Measurements from ENCODE around the gene DDX46.
A peak's percentile ranks its signal among the peaks of the same experiment; 100 is the strongest.
"Not testable (repeated sequence)": the region's sequence is repeated elsewhere in the genome, so short reads cannot be mapped to it uniquely, and the experiment has no call there.

The DDX46 gene

GRCh38 chr5:134844252-134844651 lies 85.7 kb downstream of the DDX46 start:
- DNase-seq (ENCODE audit: low spot score) = no peak

DNA sequence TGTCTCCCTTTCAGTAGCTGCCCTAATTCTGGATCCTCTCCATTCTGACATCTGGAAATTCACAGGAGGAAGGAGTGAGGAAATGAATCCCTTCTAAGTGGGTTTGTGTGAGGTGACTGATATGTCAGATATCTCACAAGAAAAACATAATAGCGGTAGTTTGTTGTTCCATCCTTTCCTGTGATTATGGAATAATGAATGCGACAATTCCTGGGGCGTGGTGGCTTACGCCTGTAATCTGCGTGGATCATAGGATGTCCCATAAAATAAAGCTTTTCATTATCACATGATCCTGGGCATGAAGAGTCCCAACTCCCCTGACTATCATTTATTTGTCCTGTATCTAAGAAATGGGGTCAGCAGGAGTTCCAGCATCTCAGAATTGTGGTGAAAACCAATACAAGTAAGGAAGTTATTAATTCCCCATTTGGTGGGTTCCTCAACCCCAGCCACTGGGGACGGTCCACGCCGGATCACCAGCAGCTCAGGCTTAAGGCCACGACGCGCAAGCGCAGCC lies 86.8 kb downstream of the DDX46 start:
- peak; percentile 19 for DNase-seq (ENCODE audit: low spot score)

DNA sequence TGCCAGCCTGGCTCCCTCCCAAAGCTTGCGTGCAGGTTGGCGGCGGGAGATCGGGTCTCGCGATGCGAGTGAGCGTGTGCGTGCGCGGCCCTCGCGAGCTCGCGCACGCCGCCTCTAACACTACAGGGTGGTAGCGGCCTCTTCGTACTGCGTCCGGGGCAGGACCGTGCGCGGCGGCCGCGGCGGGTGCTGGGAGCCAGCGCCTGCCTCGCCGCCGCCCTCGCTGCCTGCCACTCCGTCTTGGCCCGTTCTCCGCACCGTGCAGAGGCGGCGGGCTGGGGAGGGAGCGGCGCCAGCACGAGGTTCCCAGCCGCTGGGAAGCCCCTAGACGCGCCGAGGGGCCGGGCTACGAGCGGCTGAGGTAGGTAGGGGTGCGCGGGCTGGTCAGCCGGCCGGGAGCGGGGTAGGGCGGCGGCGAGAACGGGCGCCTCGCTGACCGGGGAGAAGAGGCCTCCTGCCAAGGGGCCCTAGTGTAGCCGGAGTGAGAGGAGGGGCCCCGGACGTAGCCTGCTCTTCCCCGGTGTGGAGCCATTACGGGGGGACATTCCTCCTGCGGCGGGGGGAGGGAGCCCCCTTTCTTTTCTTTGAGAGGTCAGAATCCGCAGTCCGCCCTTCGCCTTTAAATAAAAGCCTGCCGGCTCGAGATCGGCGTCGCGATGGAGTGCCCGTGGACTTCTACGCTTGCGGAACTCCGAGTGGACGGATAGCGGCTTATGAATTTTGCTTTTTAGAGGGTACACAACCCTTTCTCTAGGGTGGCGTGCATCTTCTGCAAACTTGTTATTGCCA lies 87.5 kb downstream of the DDX46 start, which contains the start of gene C5orf24:
Gene C5orf24, plus strand, starts transcription at position 117 of the 789 bp plus-strand sequence. CDS start 8,933 bp downstream, outside the sequence.
- DNase-seq (ENCODE audit: low spot score) = peak; percentile 97

DNA sequence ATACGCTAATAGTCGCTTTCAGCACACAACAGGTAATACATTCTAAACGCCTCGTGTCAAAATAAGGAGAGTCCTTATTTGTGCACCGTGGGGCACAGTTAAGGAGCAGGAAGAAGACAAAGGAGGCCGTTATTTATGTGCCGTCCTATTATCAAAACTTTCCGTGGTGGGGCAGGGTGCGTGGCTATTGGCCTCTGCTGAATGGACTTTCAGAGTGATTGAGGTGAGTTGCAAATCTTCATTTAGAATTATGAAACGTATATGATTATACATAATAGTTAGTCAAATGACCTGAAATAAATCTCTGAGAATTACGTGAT lies 88.0 kb downstream of the DDX46 start:
- peak; percentile 16 for DNase-seq (ENCODE audit: low spot score)

DNA sequence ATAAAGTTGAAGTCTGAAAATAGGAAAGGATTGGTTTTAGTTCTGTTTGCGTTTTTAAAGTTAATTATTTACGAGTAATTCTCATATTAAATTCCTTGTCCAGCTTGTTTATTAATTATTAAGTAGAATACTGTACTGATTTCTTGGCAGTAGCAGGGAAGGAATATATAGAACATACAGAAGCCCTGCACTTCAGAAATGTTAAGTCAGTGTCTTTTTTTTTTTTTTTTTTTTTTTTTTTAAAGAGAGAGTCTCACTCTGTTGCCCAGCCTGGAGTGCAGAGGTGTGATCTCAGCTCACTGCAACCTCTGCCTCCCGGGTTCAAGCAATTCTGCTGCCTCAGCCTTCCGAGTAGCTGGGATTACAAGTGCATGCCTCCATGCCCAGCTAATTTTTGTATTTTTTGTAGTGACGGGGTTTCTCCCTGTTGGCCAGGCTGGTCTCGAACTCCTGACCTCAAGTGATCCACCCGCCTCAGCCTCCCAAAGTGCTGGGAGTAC lies 90.9 kb downstream of the DDX46 start:
- DNase-seq (ENCODE audit: low spot score) = not testable (repeated sequence)

DNA sequence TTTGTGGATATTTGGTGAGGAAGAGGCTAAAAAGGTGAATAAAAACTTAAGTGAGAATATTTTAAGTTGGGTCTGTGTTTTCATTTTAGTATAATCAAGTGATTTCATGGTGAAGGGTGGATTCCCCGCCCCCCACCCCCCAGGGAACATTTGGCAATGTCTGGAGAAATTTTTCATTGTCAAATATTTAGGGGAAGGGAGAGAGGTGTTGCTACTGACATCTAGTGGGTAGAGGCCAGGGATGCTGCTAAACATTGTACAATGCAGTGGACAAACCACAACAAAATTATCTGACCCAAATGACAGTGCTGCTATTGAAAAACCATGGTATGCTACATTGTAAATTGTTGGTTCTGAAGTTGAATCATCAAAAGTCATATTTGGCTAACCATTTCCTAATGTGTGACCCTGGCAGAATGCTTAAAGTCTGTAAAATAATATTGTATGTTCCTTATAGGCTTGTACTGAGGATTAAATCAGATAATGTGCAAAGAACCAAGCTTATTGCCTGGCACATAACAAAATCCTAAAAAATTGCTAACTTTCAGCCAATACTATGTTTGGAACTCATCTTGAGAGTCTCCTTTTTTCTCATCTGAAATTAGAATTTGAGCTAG lies 92.8 kb downstream of the DDX46 start:
- DNase-seq (ENCODE audit: low spot score) = peak; percentile 64

GRCh38 chr5:134856465-134856864 lies 97.9 kb downstream of the DDX46 start:
- not testable (repeated sequence) for DNase-seq (ENCODE audit: low spot score)

DNA sequence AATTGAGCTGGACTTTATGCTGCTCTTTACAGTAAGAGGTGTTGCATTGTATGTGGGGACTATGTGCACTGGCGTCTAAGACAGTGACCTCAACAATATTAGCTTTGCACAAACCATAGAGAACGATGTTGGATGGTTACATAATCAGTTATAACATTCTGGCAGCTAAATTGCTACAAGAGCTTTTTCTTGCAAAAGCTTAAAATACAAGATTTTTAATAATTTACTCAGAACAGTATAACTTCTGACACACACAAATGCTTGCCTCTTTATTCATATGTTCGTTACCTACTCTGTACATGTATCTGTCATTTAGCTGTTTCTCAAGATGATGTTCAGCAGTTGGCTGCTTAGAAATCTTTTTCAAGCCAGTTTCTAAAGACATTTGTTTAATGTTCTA lies 98.8 kb downstream of the DDX46 start:
- DNase-seq (ENCODE audit: low spot score) = no peak

DNA sequence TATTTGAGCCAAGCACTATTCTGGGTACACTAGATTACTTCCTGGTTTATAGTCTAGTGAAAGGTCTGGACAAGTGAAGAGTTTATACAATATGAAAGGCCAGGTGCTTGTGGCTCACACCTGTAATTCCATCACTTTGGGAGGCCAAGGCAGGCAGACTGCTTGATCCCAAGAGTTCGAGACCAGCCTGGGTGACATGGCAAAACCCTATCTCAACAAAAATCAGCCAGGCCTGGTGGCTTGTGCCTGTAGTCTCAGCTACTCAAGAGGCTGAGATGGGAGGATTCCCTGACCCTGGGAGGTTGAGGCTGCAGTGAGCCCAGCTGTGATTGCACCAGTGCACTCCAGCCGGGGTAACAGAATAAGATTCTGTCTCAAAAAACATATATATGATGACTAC lies 106.1 kb downstream of the DDX46 start:
- no peak for DNase-seq (ENCODE audit: low spot score)

GRCh38 chr5:134873494-134873893 lies 114.9 kb downstream of the DDX46 start:
- DNase-seq (ENCODE audit: low spot score) = no peak

DNA sequence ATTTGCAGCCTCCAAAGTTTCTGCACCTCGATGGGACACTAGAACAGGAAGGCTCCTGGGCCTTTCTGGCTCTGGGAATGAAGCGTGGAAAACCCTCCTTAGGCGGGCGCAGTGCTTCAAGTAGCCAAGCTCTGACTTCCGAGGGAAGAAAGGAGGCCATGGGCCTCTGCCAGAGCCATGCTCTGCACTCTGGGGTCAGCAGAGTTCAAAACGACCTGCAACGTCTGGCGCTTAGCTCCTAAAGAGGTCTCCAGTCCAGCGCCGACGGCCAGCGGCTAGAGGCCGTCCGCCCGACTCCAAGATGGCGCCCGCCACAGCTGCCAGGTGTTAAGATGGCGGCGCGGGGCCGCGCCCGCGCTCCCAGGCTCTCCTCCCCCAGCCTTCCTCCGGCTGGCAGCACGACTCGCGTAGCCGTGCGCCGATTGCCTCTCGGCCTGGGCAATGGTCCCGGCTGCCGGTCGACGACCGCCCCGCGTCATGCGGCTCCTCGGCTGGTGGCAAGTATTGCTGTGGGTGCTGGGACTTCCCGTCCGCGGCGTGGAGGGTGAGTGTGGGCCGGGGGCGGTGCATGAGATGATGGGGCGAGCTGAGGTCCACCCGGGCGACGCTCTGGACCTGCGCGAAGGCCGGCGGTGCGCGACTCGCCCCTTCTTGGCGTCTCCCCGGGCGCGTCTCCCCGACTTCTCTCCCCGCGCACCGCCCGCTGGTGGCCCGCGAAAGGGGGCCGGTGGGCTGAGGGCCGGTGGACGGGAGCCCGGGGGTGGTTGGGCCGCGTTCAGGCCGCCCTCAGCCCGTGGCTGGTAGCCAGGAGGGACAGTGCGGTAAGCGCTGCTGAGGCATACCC lies 115.6 kb downstream of the DDX46 start, which contains the start of gene TXNDC15:
Gene TXNDC15, plus strand, starts transcription at position 385 of the 844 bp plus-strand sequence. Its CDS starts 57 bp downstream, at position 442.
- DNase-seq (ENCODE audit: low spot score) = peak; percentile 95

DNA sequence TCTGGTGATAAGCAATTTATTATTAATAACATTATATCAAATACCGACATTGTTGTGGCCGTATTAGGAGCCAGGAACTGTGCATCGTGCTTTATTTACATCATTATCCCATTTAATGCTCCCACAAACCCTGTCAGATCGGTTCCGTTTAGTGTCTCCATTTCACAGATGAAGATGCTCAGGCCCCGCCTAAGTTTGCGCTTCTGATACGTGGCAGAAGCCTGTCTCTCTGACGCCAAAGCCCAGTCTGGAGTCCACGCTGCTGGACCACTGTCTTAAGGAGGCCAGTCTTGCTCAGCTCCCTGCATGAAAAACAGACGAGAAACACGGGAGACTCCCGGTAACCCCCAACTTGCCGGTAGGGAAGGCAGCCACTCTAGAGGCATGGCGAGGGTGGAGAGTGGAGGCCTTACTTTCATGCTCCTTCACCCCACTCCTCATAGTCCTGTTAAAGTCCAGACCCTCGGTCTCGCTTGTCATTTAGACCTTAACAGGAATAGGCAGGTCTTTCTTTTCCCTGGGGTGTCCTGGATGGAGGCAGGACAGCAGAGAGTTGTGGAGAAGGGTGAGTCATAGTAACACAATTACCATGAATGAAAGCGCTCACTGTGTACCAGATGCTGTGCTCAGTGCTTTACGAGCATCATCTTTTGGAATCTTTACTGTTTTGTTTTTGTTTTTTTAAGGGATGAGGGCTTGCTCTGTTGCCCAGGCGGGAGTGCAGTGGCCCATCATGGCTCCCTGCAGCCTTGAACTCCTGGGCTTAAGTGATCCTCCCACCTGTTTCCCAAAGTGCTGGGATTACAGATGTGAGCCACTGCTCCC lies 116.5 kb downstream of the DDX46 start:
- DNase-seq (ENCODE audit: low spot score) = peak; percentile 84

GRCh38 chr5:134877159-134877558 lies 118.6 kb downstream of the DDX46 start:
- no peak for DNase-seq (ENCODE audit: low spot score)

DNA sequence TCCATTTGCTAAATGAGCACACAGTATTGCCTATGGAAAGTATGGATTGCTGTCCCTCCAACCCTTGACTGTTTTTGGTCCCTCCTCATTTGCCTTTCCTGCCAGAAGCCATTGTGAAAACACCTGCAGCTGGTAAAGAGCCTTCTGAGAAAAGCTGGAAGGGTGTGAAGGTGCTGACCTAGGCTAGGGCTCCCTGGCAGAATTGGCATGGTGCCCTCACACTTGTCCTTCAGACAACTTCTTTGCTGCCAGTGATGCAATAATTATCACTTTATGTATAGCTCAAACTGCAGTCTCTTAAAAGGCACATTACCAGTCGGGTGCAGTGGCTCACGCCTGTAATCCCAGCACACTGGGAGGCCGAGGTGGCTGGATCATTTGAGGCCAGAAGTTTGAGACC lies 119.8 kb downstream of the DDX46 start:
- DNase-seq (ENCODE audit: low spot score) = no peak

DNA sequence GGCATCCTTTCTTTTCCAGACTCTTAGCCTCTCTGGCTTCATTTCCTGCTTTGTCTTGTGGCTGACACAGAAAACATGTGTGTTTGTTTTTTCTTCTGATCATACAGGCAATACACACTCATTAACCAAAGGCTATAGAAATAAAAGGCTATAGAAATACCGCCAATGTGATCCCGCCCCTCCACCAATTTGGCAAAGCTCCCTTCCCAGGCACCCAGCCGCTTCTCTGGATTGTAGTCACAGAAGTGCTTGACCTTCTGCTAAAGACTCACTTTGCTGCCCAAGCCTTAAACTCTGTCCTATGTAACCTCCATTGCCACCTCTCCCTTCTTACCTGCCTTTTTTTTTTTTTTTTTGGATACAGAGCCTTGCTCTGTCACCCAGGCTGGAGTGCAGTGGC lies 120.9 kb downstream of the DDX46 start:
- DNase-seq (ENCODE audit: low spot score) = no peak
